ENCODE results near the gene GSTM3. TPM values are rescaled to one million over a fixed set of nuclear protein-coding genes. Genes with fewer than 3 reads are reported as not detected.
"Not testable (repeated sequence)": the region's sequence is repeated elsewhere in the genome, so short reads cannot be mapped to it uniquely, and the experiment has no call there.

GSTM3 gene
- total RNA-seq, 4 donors from 2014 or later = 16.3 to 72.6 (median 32.4) TPM

DNA sequence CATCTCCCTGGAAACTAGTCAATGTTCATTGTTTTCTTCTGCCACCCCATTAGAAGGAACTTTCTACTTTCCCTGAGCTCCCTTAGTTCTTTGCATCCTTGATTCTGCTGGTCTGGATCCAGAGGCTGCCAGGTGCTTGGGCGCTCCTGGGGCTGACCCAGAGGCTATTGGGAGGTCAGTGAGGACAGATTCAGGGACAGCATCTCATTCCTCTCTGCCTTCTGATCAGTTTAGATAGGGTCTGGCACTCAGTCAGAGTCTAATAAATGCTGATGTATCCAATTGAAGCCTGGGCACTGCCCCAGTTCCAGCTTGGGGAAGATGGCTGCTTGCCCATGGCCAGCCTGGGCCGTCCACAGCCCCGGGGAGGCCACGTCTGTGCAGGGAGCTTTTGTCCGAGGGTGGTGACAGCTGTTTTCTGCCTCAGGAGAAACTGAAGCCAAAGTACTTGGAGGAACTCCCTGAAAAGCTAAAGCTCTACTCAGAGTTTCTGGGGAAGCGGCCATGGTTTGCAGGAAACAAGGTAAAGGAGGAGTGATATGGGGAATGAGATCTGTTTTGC is 50.9 kb downstream of the GSTM3 start:
- no peak for DNase-seq
- no peaks in the 10 kb centered on the region for H3K9me3 ChIP-seq
- no peaks in the 10 kb centered on the region for H3K36me3 ChIP-seq
- no peak overlapping the region for H3K27ac ChIP-seq
- no peaks in the 10 kb centered on the region for H3K27me3 ChIP-seq
- H3K4me1 ChIP-seq = no peaks in the 10 kb centered on the region
- no peak overlapping the region for H3K4me3 ChIP-seq
- TF ChIP-seq, protein P1, sequence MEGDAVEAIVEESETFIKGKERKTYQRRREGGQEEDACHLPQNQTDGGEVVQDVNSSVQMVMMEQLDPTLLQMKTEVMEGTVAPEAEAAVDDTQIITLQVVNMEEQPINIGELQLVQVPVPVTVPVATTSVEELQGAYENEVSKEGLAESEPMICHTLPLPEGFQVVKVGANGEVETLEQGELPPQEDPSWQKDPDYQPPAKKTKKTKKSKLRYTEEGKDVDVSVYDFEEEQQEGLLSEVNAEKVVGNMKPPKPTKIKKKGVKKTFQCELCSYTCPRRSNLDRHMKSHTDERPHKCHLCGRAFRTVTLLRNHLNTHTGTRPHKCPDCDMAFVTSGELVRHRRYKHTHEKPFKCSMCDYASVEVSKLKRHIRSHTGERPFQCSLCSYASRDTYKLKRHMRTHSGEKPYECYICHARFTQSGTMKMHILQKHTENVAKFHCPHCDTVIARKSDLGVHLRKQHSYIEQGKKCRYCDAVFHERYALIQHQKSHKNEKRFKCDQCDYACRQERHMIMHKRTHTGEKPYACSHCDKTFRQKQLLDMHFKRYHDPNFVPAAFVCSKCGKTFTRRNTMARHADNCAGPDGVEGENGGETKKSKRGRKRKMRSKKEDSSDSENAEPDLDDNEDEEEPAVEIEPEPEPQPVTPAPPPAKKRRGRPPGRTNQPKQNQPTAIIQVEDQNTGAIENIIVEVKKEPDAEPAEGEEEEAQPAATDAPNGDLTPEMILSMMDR (IDR thresholded peaks at IDR 0.05) = no peak
- no peak for TF ChIP-seq POLR2A (IDR thresholded peaks at IDR 0.05)

- peak within 1 kb of the TSS in 1 of 4 donors; percentile 81 for H3K27ac ChIP-seq
- H3K27me3 ChIP-seq = no peaks in the 10 kb centered on the region
- no peaks in the 10 kb centered on the region for H3K36me3 ChIP-seq
- DNase-seq = peak in 1 of 3 donors; percentile 92
- H3K9me3 ChIP-seq = no peaks in the 10 kb centered on the region
- TF ChIP-seq POLR2A (IDR thresholded peaks at IDR 0.05) = peak in 1 of 2 donors; percentile 57
- TF ChIP-seq, protein P1 (IDR thresholded peaks at IDR 0.05) = peak in 1 of 6 experiments; percentile 72
- H3K4me1 ChIP-seq = no peaks in the 10 kb centered on the region
- H3K4me3 ChIP-seq = peak within 1 kb of the TSS in 1 of 4 donors; percentile 63
Measured at GRCh38 chr1:109687641-109688499, 53.0 kb downstream of the GSTM3 start, which contains the start of gene GSTM1. TSS of gene GSTM1 (plus strand) at chr1:109687817. CDS start at chr1:109687874, 57 bp downstream.

GRCh38 chr1:109687109-109687508 is 53.7 kb downstream of the GSTM3 start:
- DNase-seq, H3K9me3 ChIP-seq, H3K4me1 ChIP-seq, H3K27me3 ChIP-seq, H3K36me3 ChIP-seq: not testable (repeated sequence)
- Histone ChIP-seq H3K27ac (peak overlapping the region in 1 of 4 donors; percentile 81), H3K4me3 (peak overlapping the region in 1 of 4 donors; percentile 63)

GRCh38 chr1:109685890-109686289 is 54.9 kb downstream of the GSTM3 start:
- not testable (repeated sequence) for H3K4me1 ChIP-seq, H3K27me3 ChIP-seq, H3K36me3 ChIP-seq, H3K9me3 ChIP-seq, H3K4me3 ChIP-seq, DNase-seq
- peak overlapping the region in 1 of 4 donors; percentile 57 for H3K27ac ChIP-seq

DNA sequence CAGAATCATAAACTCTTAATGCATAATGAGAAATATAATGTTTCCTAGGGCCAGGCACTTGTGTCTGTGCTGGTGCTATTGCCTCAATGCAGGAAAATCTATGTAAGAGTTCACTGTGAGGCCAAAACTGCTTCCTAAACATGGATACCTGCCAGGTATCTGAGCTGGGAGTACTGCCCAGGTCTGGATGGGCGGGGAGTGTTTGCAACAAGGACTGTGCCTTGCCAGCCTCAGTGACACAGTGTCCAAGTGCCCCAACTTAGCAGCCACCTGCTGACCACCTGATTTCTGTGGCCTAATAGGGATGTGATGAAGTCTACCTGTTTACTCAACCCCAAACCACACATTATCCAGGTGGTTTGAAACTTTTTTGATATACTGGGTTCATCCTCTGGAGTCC is 55.4 kb downstream of the GSTM3 start:
- not testable (repeated sequence) for H3K27ac ChIP-seq, DNase-seq, H3K4me3 ChIP-seq, H3K27me3 ChIP-seq, H3K9me3 ChIP-seq, H3K4me1 ChIP-seq, H3K36me3 ChIP-seq

GRCh38 chr1:109684777-109685176 is 56.1 kb downstream of the GSTM3 start:
- not testable (repeated sequence) for DNase-seq, H3K4me3 ChIP-seq, H3K9me3 ChIP-seq, H3K27me3 ChIP-seq, H3K4me1 ChIP-seq, H3K36me3 ChIP-seq, H3K27ac ChIP-seq

Other genes with a start within 250 kb of the GSTM3 start
- gene CYB561D1, start 246.9 kb downstream of the GSTM3 start, total RNA-seq = 10 to 100 TPM in 3 of 4 donors, 1 to 10 TPM in 1; 1.7 to 24.0 (median 20.9) TPM
- 1 to 10 TPM; 2.5 to 7.4 (median 5.0) TPM for gene AMIGO1, start 231.3 kb downstream of the GSTM3 start, total RNA-seq
- gene GPR61, start 201.2 kb downstream of the GSTM3 start, total RNA-seq = under 1 TPM in 1 of 4 donors, not detected in 3; 0.40 TPM
- gene GNAI3, start 192.4 kb downstream of the GSTM3 start, total RNA-seq = 1 to 10 TPM; 4.1 to 6.8 (median 5.8) TPM
- not detected for gene GNAT2, start 121.4 kb downstream of the GSTM3 start, total RNA-seq
- 100 to 1,000 TPM in 3 of 4 donors, 10 to 100 TPM in 1; 48.3 to 158 (median 110) TPM for gene AMPD2, start 121.2 kb downstream of the GSTM3 start, total RNA-seq
- gene GSTM4, start 84.9 kb downstream of the GSTM3 start, total RNA-seq = 100 to 1,000 TPM in 3 of 4 donors, 10 to 100 TPM in 1; 76.7 to 276 (median 228) TPM
- 100 to 1,000 TPM in 2 of 4 donors, 10 to 100 TPM in 2; 38.5 to 242 (median 116) TPM for gene GSTM2, start 73.0 kb downstream of the GSTM3 start, total RNA-seq
- 10 to 100 TPM in 1 of 4 donors, not detected in 3; 93.7 TPM for gene GSTM1, start 53.2 kb downstream of the GSTM3 start, total RNA-seq
- 1 to 10 TPM in 2 of 4 donors, under 1 TPM in 1, not detected in 1; 0.85 to 5.0 (median 2.0) TPM for gene GSTM5, start 28.8 kb downstream of the GSTM3 start, total RNA-seq
- 100 to 1,000 TPM; 263 to 745 (median 649) TPM for gene EPS8L3, start 22.9 kb upstream of the GSTM3 start, total RNA-seq
- 10 to 100 TPM in 3 of 4 donors, 1 to 10 TPM in 1; 8.9 to 49.5 (median 26.6) TPM for gene CSF1, start 169.8 kb upstream of the GSTM3 start, total RNA-seq
- gene AHCYL1, start 243.7 kb upstream of the GSTM3 start, total RNA-seq = 10 to 100 TPM; 51.2 to 96.4 (median 80.9) TPM